Measurements from ENCODE around the gene CNST.
A peak's percentile ranks its signal among the peaks of the same experiment; 100 is the strongest.
"Not testable (repeated sequence)": the region's sequence is repeated elsewhere in the genome, so short reads cannot be mapped to it uniquely, and the experiment has no call there.

CNST gene

GRCh38 chr1:246680696-246681130 lies 114.5 kb downstream of the CNST start:
- DNase-seq: no peak

- no peak for DNase-seq
Measured at GRCh38 chr1:246681900-246682895, 115.9 kb downstream of the CNST start.

- DNase-seq: no peak
Measured at GRCh38 chr1:246683521-246683920, 117.3 kb downstream of the CNST start.

- no peak for DNase-seq
Measured at GRCh38 chr1:246687002-246687401, 120.7 kb downstream of the CNST start.

- peak; percentile 7 for DNase-seq
Measured at GRCh38 chr1:246689409-246690008, 123.3 kb downstream of the CNST start.

- DNase-seq: no peak
Measured at GRCh38 chr1:246690100-246690499, 123.8 kb downstream of the CNST start.

GRCh38 chr1:246691622-246692495 lies 125.6 kb downstream of the CNST start:
- DNase-seq: no peak

- DNase-seq: not testable (repeated sequence)
Measured at GRCh38 chr1:246694213-246694895, 128.1 kb downstream of the CNST start.

- no peak for DNase-seq
Measured at GRCh38 chr1:246695136-246695535, 128.9 kb downstream of the CNST start.

- no peak for DNase-seq
Measured at GRCh38 chr1:246695666-246696065, 129.4 kb downstream of the CNST start.

- DNase-seq: no peak
Measured at GRCh38 chr1:246698466-246699094, 132.3 kb downstream of the CNST start.

GRCh38 chr1:246699095-246699735 lies 133.0 kb downstream of the CNST start:
- DNase-seq: peak; percentile 73

GRCh38 chr1:246703581-246703980 lies 137.3 kb downstream of the CNST start:
- DNase-seq: no peak

- DNase-seq: no peak
Measured at GRCh38 chr1:246705368-246705767, 139.1 kb downstream of the CNST start.

- no peak for DNase-seq
Measured at GRCh38 chr1:246708166-246708565, 141.9 kb downstream of the CNST start.

GRCh38 chr1:246709196-246709595 lies 142.9 kb downstream of the CNST start:
- no peak for DNase-seq

- DNase-seq: no peak
Measured at GRCh38 chr1:246709835-246710234, 143.6 kb downstream of the CNST start.

GRCh38 chr1:246711548-246712003 lies 145.3 kb downstream of the CNST start:
- no peak for DNase-seq

- not testable (repeated sequence) for DNase-seq
Measured at GRCh38 chr1:246712428-246712827, 146.2 kb downstream of the CNST start.

All from activated CD4-positive, alpha-beta T cell treated with anti-CD3 and anti-CD28 coated beads, Interleukin-2, amount 50 U/mL, for 1 hour (primary cell).